Endometrial microvascular endothelial cells (primary cell): ENCODE results near the gene VAV3. TPM values are rescaled to one million over a fixed set of nuclear protein-coding genes. Genes with fewer than 3 reads are reported as not detected.
"Not testable (repeated sequence)": the region's sequence is repeated elsewhere in the genome, so short reads cannot be mapped to it uniquely, and the experiment has no call there.

Experiments used
- in situ Hi-C: cut with HindIII; loops from 2 replicates; pipeline ENCODE4 v1.10.0; 2017; ENCODE audit warnings: low sequenced_read_pairs, low pct_unique_long_range_greater_than_20kb; ENCODE audit errors: inconsistent ontology term
- total RNA-seq: library from RNA; depleted of rRNA; stranded (reverse); fragments of >200 nt; gene quantifications from one replicate; pipeline ENCODE4 v1.2.3, GENCODE V29; 2015; ENCODE audit errors: inconsistent ontology term

VAV3 gene
- total RNA-seq, 1 donor from 2014 or later: 1.1 TPM

DNA sequence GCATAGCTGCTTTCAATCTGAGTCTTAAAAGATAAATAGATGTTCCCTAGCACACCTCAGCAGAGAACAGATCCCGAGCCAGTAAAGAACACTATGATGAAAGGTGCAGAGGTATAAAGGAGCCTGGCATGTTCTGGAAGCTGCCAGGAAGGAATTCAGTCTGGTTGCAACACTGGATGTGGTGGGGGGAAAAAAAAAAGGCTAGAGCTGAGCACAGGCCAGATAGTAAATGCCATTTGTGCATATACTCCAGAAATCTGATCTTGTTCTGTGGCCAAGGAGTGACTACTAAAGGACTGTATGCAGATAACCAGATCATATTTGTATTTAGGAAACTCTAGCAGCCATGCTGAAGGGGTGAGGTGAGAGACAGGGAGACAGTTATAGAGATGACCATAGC is 240.3 kb downstream of the VAV3 start:
- in situ Hi-C loops: no loop called here

GRCh38 chr1:107720210-107720609 is 244.8 kb downstream of the VAV3 start:
- in situ Hi-C loops: not testable (repeated sequence)

DNA sequence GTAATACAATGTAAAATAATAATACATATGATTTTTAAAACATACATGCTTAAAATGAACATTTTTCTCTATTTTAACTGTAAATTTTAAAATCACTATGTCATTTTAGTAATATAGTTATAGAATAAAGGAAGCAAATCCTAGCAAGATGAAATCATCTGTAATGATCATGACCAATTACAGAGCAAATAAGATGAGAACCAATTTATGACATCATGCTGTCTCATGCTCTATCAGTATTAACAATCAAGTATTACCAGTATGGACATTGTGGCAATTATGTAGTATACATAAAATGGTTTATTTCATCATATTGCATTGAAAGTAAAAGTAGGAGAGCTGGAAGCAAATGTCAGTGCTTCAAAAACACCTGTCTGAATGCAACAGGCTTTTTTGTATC is 255.0 kb downstream of the VAV3 start:
- in situ Hi-C loops: no loop called here

DNA sequence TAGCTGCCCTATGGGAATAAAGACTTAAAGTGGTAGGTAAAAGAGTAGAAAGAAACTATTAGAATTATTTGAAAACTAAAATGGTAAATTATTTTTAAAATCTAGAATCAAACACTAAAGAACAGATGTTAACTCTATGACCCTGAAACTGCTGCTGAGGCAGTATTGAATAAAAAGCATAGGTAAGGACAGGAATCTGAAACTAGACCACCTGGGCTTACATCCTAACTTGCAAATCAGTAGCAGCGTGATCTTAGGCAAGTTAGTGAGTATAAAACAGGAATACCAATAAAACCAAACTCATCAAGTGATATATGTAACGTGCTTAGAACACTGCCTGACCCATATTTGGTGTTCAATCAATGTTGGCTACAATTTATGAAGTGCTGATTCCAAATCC is 257.9 kb downstream of the VAV3 start:
- in situ Hi-C loops: no loop called here

GRCh38 chr1:107706182-107706581 is 258.8 kb downstream of the VAV3 start:
- in situ Hi-C loops: no loop called here

- in situ Hi-C loops: no loop called here
These were observed 260.1 kb downstream of the VAV3 start for GRCh38 chr1:107704911-107705310.

DNA sequence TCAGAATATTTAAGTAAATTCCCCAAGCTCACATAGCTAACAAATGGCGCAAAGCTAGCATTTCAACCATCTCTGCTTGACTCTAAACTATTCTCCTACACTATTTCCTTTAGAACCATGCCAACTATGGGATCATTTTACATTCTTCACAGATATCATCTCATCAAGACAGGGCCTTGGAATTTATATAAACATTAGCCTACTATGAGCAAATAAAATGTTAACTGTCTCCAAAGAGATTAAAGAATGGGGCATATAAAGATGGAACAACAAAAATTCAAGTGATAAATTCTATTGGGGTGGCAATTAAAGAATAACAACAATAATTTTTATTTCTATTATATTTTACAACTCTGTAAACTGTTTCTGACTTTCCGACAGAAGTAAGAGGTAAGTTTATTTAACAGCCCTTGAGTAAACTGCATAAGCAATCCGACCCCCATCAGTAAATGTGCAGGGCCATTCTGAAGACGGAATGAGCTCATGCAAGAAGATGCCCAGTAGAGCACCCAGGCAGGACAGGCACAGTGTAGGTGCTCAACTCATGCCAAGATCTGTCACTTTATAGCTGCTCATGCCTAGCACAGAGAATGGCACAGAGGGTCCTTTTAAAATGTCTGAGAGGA is 261.9 kb downstream of the VAV3 start:
- in situ Hi-C loops: no loop called here

- in situ Hi-C loops: not testable (repeated sequence)
These were observed 264.3 kb downstream of the VAV3 start for GRCh38 chr1:107700651-107701050.

GRCh38 chr1:107698161-107698560 is 266.8 kb downstream of the VAV3 start:
- in situ Hi-C loops: no loop called here

GRCh38 chr1:107695341-107695740 is 269.6 kb downstream of the VAV3 start:
- in situ Hi-C loops: no loop called here

- in situ Hi-C loops: no loop called here
These were observed 272.2 kb downstream of the VAV3 start for GRCh38 chr1:107692580-107693345.

GRCh38 chr1:107691540-107691939 is 273.4 kb downstream of the VAV3 start:
- in situ Hi-C loops: no loop called here

GRCh38 chr1:107690491-107690890 is 274.5 kb downstream of the VAV3 start:
- in situ Hi-C loops: no loop called here

DNA sequence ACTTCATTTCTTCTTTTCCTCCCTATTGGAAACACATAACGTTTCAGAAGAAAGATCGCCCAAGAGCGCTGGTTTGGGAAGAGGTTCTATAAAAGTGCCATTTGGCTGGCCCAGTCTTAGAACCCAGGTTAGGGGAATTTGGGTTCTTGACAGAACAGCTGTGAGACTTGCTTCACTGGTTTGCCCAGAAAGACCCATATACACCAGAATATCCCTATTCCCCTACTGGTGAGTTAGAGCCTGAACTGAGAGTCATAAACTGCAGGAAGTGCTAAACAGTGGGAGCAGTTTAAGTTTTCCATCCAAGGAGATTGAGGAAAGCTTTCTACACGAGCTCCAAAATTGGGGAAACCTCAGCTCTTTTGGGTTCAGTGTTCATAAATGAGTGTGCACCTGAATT is 275.2 kb downstream of the VAV3 start:
- in situ Hi-C loops: no loop called here

DNA sequence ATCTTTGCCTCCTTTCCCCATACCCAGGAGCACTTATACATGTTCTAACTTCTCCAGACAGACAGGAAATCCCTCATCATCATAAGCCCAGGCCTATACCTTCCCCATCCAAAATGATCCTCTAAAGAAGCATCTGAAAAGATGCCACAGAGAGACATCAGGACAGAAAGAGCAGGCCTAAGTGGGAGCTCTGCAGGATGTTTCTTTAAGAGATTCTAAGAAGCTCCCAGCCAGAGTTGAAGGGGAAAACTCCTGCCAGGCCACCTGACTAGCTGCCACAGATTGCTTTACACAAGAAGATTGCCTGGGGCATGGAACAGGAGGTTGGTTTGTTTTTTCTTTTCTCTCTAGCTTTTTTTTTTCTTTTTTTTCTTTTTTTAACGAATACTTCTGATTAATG is 275.8 kb downstream of the VAV3 start:
- in situ Hi-C loops: no loop called here

DNA sequence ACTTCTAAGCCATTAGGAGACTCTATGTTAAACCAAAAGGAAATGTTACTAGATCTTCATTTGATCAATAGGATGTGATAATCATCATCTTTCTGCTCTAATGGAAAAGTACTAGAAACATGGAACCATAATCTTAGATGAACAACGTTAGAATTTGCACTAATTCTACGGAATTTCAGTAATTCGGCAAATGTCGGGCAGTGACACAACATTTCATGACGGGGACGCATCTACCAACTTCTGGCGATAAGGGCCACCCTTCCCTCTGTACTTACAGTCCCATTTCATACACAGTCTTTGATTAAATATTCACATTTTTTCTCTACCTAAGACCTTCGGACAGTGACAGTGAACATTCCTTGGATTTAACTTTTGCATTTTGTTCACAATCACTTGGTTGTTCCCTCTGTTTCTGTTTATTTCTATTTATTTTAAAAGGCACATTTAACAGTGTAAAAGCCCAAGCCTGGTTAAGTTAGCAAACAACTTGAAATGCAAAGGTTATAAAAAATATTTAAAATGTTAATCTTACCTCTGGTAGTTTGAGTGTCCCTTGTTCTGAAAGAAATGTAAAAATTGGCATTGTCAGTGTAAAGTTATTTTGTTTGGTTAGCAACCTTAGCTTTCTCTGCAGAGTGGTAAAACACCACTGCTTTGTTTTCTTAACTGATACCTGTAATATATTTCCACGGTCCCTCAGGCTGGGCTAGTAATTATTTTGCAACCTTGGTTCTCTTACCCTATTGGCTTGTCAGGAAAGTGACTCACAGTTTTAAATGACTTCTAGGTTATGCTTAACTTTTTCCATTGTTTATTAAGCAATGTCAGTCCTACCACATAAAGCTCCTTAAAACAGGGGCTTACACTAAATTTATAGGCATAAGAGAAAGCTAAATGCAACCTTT is 276.9 kb downstream of the VAV3 start:
- in situ Hi-C loops: no loop called here

- in situ Hi-C loops: no loop called here
These were observed 281.3 kb downstream of the VAV3 start for GRCh38 chr1:107683683-107684082.

DNA sequence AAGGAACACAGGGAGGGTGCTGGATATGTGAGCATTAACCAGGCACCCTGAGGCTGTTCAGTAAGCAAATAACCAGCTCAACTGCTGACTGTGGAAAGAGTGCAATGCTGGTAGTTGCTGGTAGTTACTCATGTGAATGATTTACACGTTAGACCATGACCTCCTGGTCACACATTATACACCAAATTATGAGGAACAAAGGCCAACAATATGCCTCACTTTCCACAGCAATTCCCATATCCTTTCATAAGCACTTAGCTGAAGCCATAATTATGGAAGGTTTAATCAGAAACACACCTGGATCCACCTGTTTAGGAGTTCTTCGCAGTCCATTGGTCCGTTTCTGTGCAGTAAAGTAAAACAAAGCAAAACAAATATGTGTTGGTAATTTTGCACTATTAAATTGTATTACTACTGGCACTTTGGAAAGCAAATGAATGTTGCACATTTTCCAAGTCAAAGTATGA is 281.8 kb downstream of the VAV3 start:
- in situ Hi-C loops: no loop called here

DNA sequence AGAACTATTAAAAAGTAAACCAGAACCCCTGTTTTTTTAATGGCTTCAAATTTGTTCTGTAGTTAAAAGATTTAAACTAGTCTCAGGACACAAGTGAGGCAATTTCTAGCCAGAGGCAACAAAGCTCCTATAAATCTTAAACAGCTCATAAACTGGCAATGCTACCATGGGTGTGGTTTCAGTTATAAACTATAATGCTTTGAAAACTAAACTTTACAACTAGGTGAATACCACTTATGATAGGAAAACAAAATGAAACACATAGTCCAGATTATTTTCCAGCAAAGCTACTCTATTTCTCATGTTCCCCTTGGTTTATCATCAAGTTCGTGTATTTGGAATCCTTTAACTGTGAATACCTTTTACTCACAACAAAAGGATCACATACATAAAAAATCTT is 282.5 kb downstream of the VAV3 start:
- in situ Hi-C loops: no loop called here
